Ovary (tissue), 9 donors: Measurements from ENCODE around the gene AIFM2. TPM values are rescaled to one million over a fixed set of nuclear protein-coding genes. Genes with fewer than 3 reads are reported as not detected.
"Not testable (repeated sequence)": the region's sequence is repeated elsewhere in the genome, so short reads cannot be mapped to it uniquely, and the experiment has no call there.

Experiments
- DNase-seq, 5 donors: peaks; one replicate each; pipeline ENCODE4 v3.0.0-alpha.2; 2019 to 2020
- H3K27ac ChIP-seq, 2 donors: fragments of 200-600 bp; one replicate each; pipeline versions ENCODE4 v1.5.1 to v1.8.0; 2019 to 2022
- H3K27me3 ChIP-seq: fragments of 200-600 bp; one replicate; pipeline ENCODE4 v1.8.0; 2022
- H3K36me3 ChIP-seq: fragments of 200-600 bp; sonication (generic); one replicate; pipeline ENCODE4 v1.5.1; 2019
- H3K4me1 ChIP-seq: one replicate; pipeline ENCODE4 v1.8.1; 2013; ENCODE audit warnings: mild to moderate bottlenecking, moderate library complexity; ENCODE audit not compliant: insufficient read depth
- H3K4me3 ChIP-seq: fragments of 200-600 bp; sonication (generic); one replicate; pipeline ENCODE4 v1.5.1; 2017
- H3K9me3 ChIP-seq, 2 donors: fragments of 200-600 bp in 1 of 2; sonication (generic) in 1 of 2; one replicate each; pipeline versions ENCODE4 v1.5.1 to v1.8.1; 2013 to 2019; ENCODE audit warnings: mild to moderate bottlenecking in 1 of 2, moderate library complexity in 1 of 2
- CTCF ChIP-seq, 3 donors: fragments of 450-650 bp in 2 of 3; fragments of 200-600 bp in 1 of 3; IDR thresholded peaks; one replicate each; pipeline versions ENCODE4 v1.5.1 to v1.8.0; 2016 to 2022; ENCODE audit warnings: antibody characterized with exemption in 3 of 3, mild to moderate bottlenecking in 1 of 3
- EP300 ChIP-seq: sonication (generic); formaldehyde crosslinking; IDR thresholded peaks from one replicate; pipeline ENCODE4 v1.6.1; 2017; ENCODE audit warnings: antibody characterized with exemption
- POLR2A ChIP-seq: fragments of 450-650 bp; IDR thresholded peaks from one replicate; pipeline ENCODE4 v1.6.1; 2017; ENCODE audit warnings: antibody characterized with exemption, mild to moderate bottlenecking, moderate library complexity
- WGBS, 3 donors: extraction: QIAGEN DNeasy Blood & Tissue Kit in 1 of 3; methylation state at CpG; one replicate each; pipeline versions ENCODE4 v1.1.5 to v1.1.7; 2013 to 2017; 5-methylcytosine and 5-hydroxymethylcytosine counted together
- intact Hi-C, 4 donors: fragments of 100-400 bp; cut with DNase I; formaldehyde crosslinking; loops; one replicate each; pipeline versions ENCODE4 v1.11.0 to v1.15.1; 2022 to 2023
- polyA plus RNA-seq, 2 donors: library from polyadenylated mRNA; stranded (reverse); fragments of 200-250 nt in 1 of 2; fragments of 350-450 nt in 1 of 2; fragmentation: Illumina TruSeq in 1 of 2; extraction: RNeasy Lipid Tissue Mini Kit (QIAGEN cat#74804) in 1 of 2; gene quantifications; one replicate each; pipeline ENCODE4 v1.2.3, GENCODE V29; 2013 to 2014
- total RNA-seq, 7 donors: library from RNA; depleted of rRNA in 2 of 7; stranded (reverse); fragments of >200 nt in 2 of 7; fragmentation: NEBNext Ultra II Directional in 3 of 7; extraction: Animal tissue kit (Norgen Biotek cat#: 25700) in 3 of 7; gene quantifications; one replicate each; pipeline versions ENCODE4 v1.1.0 to v1.2.4, GENCODE V29; 2016 to 2023
- donor health status: DM: no; HTN: no; CAD: no; lungs with moderate emphysema.
- donor health status: DM: no; HTN: no; CAD: no.
- donor health status: Bipolar disorder and iron deficiency.
- donor health status: DM: yes; HTN: yes; CAD: no.
- donor health status: DM: no; HTN: no; CAD: no.
- donor health status: DM: yes; HTN: yes; CAD: no.

AIFM2 gene
- total and polyA plus RNA-seq, 9 donors = 5.7 to 13.9 (median 7.2) TPM

DNA sequence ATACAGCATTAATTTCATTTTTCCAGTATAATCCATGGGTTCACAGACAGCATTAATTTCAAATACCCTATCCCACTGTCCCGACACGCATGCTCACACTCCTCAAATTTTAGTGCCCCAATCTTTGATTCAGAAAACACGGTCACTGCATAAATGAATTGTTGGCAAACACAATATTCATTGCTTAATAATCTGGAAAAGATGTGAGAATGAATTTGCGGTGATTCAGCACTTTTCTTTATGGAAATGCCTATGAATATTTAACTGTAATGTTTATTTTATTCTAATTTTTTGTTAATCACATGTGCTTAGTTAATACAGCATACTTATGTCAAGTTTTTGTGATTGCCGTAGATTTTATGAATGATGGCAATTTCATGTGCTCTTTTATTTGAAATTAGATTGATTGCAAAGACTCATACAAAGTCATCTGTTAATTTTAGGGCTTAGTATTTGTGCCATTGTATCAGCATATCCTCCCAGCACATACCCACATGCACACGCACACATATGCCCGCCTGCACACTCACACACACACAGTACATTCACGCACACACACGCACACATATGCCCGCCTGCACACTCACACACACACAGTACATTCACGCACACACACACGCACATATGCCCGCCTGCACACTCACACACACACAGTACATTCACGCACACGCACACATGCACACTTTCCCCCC, 44.9 kb downstream of the AIFM2 start:
- no peak for DNase-seq
- intact Hi-C loops = no loop called here
- Histone ChIP-seq H3K4me3 (no peak overlapping the region), H3K9me3 (no peaks in the 10 kb centered on the region), H3K36me3 (no peaks in the 10 kb centered on the region), H3K4me1 (no peaks in the 10 kb centered on the region), H3K27ac (no peak overlapping the region), H3K27me3 (no peaks in the 10 kb centered on the region)
- 77 to 81% (median 80%) methylated on average over 15 of the region's 15 CpGs for WGBS, 3 donors
- TF ChIP-seq CTCF (IDR thresholded peaks at IDR 0.05) = no peak
- no peak for TF ChIP-seq EP300

- 61 to 78% (median 65%) methylated on average over 3 of the region's 3 CpGs for WGBS, 3 donors
- no peaks in the 10 kb centered on the region for H3K27me3 ChIP-seq
- DNase-seq = no peak
- H3K4me3 ChIP-seq = no peak overlapping the region
- H3K36me3 ChIP-seq = no peaks in the 10 kb centered on the region
- TF ChIP-seq POLR2A = no peak
- TF ChIP-seq EP300 = no peak
- no peak for TF ChIP-seq CTCF (IDR thresholded peaks at IDR 0.05)
- H3K9me3 ChIP-seq = no peaks in the 10 kb centered on the region
- intact Hi-C loops = no loop called here
- no peak overlapping the region for H3K27ac ChIP-seq
- no peaks in the 10 kb centered on the region for H3K4me1 ChIP-seq
These were observed 46.5 kb downstream of the AIFM2 start for GRCh38 chr10:70085975-70086613.

DNA sequence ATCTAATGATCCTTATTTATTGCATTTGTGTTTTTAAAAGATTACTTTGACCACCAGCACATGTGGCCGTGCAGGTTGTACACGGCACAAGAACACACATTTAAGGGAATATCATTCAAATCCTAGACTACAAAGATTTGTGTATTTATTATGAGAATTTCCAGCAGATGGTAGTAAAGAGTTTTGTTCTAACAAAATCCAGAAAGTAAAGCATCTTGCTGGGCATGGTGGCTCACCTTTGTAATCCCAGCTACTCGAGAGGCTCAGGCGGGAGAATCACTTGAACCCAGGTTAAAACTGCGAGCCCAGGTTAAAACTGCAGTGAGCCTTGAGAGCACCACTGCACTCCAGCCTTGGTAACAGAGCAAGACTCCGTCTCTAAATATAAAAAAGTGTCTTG, 48.4 kb downstream of the AIFM2 start:
- Histone ChIP-seq H3K36me3 (no peaks in the 10 kb centered on the region), H3K27ac (no peak overlapping the region), H3K4me1 (no peaks in the 10 kb centered on the region), H3K27me3 (no peaks in the 10 kb centered on the region), H3K9me3 (no peaks in the 10 kb centered on the region), H3K4me3 (no peak overlapping the region)
- DNase-seq = no peak
- intact Hi-C loops = no loop called here
- WGBS, 3 donors = 81 to 87% (median 82%) methylated on average over 6 of the region's 6 CpGs
- TF ChIP-seq POLR2A (no peak), EP300 (no peak), CTCF (IDR thresholded peaks at IDR 0.05) (no peak)

- H3K27me3 ChIP-seq, H3K36me3 ChIP-seq, intact Hi-C loops, H3K4me1 ChIP-seq, H3K4me3 ChIP-seq, DNase-seq, H3K27ac ChIP-seq, H3K9me3 ChIP-seq: not testable (repeated sequence)
- 78 to 96% (median 94%) methylated on average over 2 of the region's 2 CpGs for WGBS, 3 donors
These were observed 51.8 kb downstream of the AIFM2 start for GRCh38 chr10:70080789-70081188.

DNA sequence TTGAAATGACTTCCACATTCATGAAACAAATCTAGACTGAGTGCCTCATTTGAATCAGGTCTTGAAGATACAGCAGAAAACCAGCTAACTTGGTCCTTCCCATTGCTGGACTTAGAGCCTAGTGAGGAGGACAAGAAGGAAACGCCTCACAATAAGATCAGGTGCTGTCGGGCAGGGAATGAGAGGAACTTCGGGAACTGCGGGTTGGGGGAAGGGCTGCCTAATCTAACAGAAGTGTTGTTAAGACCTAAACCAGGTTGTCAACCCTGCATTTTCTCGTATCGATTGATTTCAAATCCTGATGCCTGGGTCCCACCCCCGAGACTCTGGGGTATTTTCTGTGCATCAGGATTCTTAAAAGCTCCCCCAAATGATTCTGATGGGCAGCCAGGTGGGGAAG, 53.7 kb downstream of the AIFM2 start:
- DNase-seq = no peak
- no peaks in the 10 kb centered on the region for H3K36me3 ChIP-seq
- no peaks in the 10 kb centered on the region for H3K4me1 ChIP-seq
- 78 to 93% (median 88%) methylated on average over 7 of the region's 7 CpGs for WGBS, 3 donors
- no peaks in the 10 kb centered on the region for H3K27me3 ChIP-seq
- H3K27ac ChIP-seq = no peak overlapping the region
- intact Hi-C loops = no loop called here
- H3K4me3 ChIP-seq = no peak overlapping the region
- TF ChIP-seq POLR2A (no peak), EP300 (no peak), CTCF (IDR thresholded peaks at IDR 0.05) (no peak)
- no peaks in the 10 kb centered on the region for H3K9me3 ChIP-seq
